ENCODE data around the gene SNAPC1. TPM values are rescaled to one million over a fixed set of nuclear protein-coding genes. Genes with fewer than 3 reads are reported as not detected.

SNAPC1 gene
- polyA plus RNA-seq, 3 donors, result 2.1 to 3.2 (median 2.9) TPM

DNA sequence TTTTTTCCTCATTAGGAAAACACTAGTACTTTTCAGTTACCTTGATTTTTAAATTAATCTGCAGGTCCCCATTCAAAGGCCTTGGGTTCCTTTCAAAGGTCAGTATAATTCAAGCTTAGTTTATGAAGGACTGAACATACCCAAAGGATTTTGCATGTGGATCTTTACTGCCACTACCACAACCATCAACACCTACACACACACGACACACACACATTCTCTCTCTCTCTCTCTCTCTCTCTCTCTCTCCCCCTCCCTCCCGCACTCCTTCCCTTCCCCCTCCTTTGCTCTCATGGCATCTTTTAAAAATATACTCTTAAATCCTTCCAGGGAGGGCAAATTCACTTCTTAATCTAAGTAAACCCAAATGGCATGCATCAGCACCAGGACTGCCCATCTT is 38.1 kb upstream of the SNAPC1 start:
- Mint-ChIP-seq H3K4me3 (no peak overlapping the region), H3K9me3 (peaks cover 0 to 2% (median 0%) of the 10 kb centered on the region in 7 donors), H3K4me1 (peaks cover 21% of the 10 kb centered on the region), H3K36me3 (peaks cover 82 to 88% of the 10 kb centered on the region in 2 donors), H3K27me3 (ENCODE audit: low read depth in 3 of 3) (peaks cover 0 to 2% (median 0%) of the 10 kb centered on the region in 3 donors), H3K27ac (no peak overlapping the region)
- Histone ChIP-seq H3K4me2 (replicated peaks; ENCODE audit: extremely low read depth, low read length, poor library complexity, severe bottlenecking) (no peak overlapping the region), H3K9ac (ENCODE audit: insufficient read depth, low read length, poor library complexity, severe bottlenecking) (no peak overlapping the region), H4K20me1 (ENCODE audit: insufficient read depth, low read length) (peaks cover 99% of the 10 kb centered on the region), H3K27ac (ENCODE audit: low read depth in 1 of 2, low read length in 2 of 2) (peak overlapping the region in 1 of 2 donors; percentile 25), H3K9me3 (replicated peaks in 1 of 2; ENCODE audit: control insufficient read depth in 1 of 2, insufficient read depth in 1 of 2, low read length in 2 of 2) (no peaks in the 10 kb centered on the region), H3K27me3 (ENCODE audit: control insufficient read depth in 2 of 2, insufficient read depth in 2 of 2, low read length in 2 of 2) (no peaks in the 10 kb centered on the region), H3K4me1 (ENCODE audit: control insufficient read depth in 1 of 2, insufficient read depth in 2 of 2, low read length in 2 of 2) (peaks cover 3 to 12% of the 10 kb centered on the region in 2 donors), H3K36me3 (replicated peaks in 1 of 2; ENCODE audit: control insufficient read depth in 1 of 2, insufficient read depth in 2 of 2, low read length in 2 of 2) (peaks cover 65 to 80% of the 10 kb centered on the region in 2 donors), H3K79me2 (ENCODE audit: insufficient read depth, low read length) (peaks cover 34% of the 10 kb centered on the region), H3K4me3 (replicated peaks in 1 of 3; ENCODE audit: low read depth in 2 of 3, low read length in 3 of 3) (no peak overlapping the region), H2AFZ (ENCODE audit: insufficient read depth, low read depth, low read length, poor library complexity, severe bottlenecking) (no peak overlapping the region)
- DNase-seq, result no peak
- TF ChIP-seq, protein P1, sequence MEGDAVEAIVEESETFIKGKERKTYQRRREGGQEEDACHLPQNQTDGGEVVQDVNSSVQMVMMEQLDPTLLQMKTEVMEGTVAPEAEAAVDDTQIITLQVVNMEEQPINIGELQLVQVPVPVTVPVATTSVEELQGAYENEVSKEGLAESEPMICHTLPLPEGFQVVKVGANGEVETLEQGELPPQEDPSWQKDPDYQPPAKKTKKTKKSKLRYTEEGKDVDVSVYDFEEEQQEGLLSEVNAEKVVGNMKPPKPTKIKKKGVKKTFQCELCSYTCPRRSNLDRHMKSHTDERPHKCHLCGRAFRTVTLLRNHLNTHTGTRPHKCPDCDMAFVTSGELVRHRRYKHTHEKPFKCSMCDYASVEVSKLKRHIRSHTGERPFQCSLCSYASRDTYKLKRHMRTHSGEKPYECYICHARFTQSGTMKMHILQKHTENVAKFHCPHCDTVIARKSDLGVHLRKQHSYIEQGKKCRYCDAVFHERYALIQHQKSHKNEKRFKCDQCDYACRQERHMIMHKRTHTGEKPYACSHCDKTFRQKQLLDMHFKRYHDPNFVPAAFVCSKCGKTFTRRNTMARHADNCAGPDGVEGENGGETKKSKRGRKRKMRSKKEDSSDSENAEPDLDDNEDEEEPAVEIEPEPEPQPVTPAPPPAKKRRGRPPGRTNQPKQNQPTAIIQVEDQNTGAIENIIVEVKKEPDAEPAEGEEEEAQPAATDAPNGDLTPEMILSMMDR (IDR thresholded peaks at IDR 0.05), result no peak
- WGBS (ENCODE audit: insufficient coverage), result 83% methylated on average over 1 of the region's 2 CpGs
- intact Hi-C loops (cut with micrococcal nuclease), result loop anchor here in 1 of 2 donors (10.0 kb wide), 1 partner anchor 129 kb away; no protein-coding TSS in a partner anchor

DNA sequence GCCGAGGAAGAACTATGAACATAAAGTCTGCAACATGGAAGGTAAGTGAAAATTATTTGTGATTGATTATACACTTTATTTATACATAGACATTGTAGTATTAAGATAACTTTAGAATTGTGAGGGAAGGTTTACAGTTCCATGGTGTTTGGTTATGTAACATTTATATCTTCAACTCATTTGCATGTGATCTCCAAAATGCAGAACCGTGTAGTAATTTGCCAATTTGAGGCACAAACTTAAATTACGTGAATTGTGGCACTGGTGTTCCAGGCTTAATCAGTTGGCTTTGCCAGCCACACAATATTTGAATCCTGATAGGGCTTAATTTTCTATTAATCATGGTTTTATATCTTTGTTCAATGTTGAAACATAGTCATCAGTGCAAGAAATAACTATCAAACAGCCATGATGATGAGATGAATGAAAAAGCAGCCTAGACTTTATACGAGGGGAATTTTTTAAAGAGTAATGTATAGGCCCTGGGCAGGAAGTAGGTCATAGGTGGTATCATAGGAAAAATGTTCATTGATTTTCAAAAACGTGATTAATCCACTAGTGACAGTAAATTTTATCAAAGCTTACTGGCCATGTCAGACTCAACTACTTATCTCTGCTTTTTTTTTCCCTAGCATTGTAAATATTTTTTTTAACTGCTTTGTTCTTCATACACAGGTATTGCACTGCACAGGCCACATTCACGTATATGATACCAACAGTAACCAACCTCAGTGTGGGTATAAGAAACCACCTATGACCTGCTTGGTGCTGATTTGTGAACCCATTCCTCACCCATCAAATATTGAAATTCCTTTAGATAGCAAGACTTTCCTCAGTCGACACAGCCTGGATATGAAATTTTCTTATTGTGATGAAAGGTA is 35.2 kb upstream of the SNAPC1 start:
- H3K27ac Mint-ChIP-seq, result peak overlapping the region in 3 of 7 donors; percentile 26 to 50 (median 42)
- no peaks in the 10 kb centered on the region for H3K9me3 ChIP-seq (replicated peaks in 1 of 2; ENCODE audit: control insufficient read depth in 1 of 2, insufficient read depth in 1 of 2, low read length in 2 of 2)
- H3K36me3 Mint-ChIP-seq, result peaks cover 91 to 95% of the 10 kb centered on the region in 2 donors
- no peak overlapping the region for H3K27ac ChIP-seq (ENCODE audit: low read depth in 1 of 2, low read length in 2 of 2)
- H3K27me3 ChIP-seq (ENCODE audit: control insufficient read depth in 2 of 2, insufficient read depth in 2 of 2, low read length in 2 of 2), result no peaks in the 10 kb centered on the region
- no peak overlapping the region for H3K4me3 Mint-ChIP-seq
- peaks cover 10% of the 10 kb centered on the region for H3K4me1 Mint-ChIP-seq
- DNase-seq, result peak in 1 of 3 donors; percentile 14
- TF ChIP-seq, protein P1 (IDR thresholded peaks at IDR 0.05), result no peak
- intact Hi-C loops (cut with micrococcal nuclease), result loop anchor here (5.0 to 10.0 kb wide), 2 partner anchors 132 to 255 kb away; no protein-coding TSS in a partner anchor
- 100% methylated on average over 1 of the region's 7 CpGs for WGBS (ENCODE audit: insufficient coverage)
- peaks cover 99% of the 10 kb centered on the region for H4K20me1 ChIP-seq (ENCODE audit: insufficient read depth, low read length)
- H3K27me3 Mint-ChIP-seq (ENCODE audit: low read depth in 3 of 3), result peaks cover 0 to 2% (median 0%) of the 10 kb centered on the region in 3 donors
- no peak overlapping the region for H2AFZ ChIP-seq (ENCODE audit: insufficient read depth, low read depth, low read length, poor library complexity, severe bottlenecking)
- peaks cover 14% of the 10 kb centered on the region for H3K79me2 ChIP-seq (ENCODE audit: insufficient read depth, low read length)
- H3K9me3 Mint-ChIP-seq, result peaks cover 0 to 2% (median 0%) of the 10 kb centered on the region in 7 donors
- H3K36me3 ChIP-seq (replicated peaks in 1 of 2; ENCODE audit: control insufficient read depth in 1 of 2, insufficient read depth in 2 of 2, low read length in 2 of 2), result peaks cover 76 to 100% of the 10 kb centered on the region in 2 donors
- no peaks in the 10 kb centered on the region for H3K4me1 ChIP-seq (ENCODE audit: control insufficient read depth in 1 of 2, insufficient read depth in 2 of 2, low read length in 2 of 2)
- no peak overlapping the region for H3K4me3 ChIP-seq (replicated peaks in 1 of 3; ENCODE audit: low read depth in 2 of 3, low read length in 3 of 3)
- H3K9ac ChIP-seq (ENCODE audit: insufficient read depth, low read length, poor library complexity, severe bottlenecking), result no peak overlapping the region
- H3K4me2 ChIP-seq (replicated peaks; ENCODE audit: extremely low read depth, low read length, poor library complexity, severe bottlenecking), result no peak overlapping the region

All from CD14-positive monocyte (primary cell).